GM12873 (cell line): ENCODE results near the gene RIPK1.

Experiments
- CTCF ChIP-seq: IDR thresholded peaks from 2 replicates; pipeline ENCODE4 v1.5.1; 2012; ENCODE audit warnings: low read depth, mild to moderate bottlenecking, moderate library complexity, low read length, control low read depth; ENCODE audit not compliant: insufficient read depth; ENCODE audit errors: missing control alignments

Gene RIPK1

DNA sequence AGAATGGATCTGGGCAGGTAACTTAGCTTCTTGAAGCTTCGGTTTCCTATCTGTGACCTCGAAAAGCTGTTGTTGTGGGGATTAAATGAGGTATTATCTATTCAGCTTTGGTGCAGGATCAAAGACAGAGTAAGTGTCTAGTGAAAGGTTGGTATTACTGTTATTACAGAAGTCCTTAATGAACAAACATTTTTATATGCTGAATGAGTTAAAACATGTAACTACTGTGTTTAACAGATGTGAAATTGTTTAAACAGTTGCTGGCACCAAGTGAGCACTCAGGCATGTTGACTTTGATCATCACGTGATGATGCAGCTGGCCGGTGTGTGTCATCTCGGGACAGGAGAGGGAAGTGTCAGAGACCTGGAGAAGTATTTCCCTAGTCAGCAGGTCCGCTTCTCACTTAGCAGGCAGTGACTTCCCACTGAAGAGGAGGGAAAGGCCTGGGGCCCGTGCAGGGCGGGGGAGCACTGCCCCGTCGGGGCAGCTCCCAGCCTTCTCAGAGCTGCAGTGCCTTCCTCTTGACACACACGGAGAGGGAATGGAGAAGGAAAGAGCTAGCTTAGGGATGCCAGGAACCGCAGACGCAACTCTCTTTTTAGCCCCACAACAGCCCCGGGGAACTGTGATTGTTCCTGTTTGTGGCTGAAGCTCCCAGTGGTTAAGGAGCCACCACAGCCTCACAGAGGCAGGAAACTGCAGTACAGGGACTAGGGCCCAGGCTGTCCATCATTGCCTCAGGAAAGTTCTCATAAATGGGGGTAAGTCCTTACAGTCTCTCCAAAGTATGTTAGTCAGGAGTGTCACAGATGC is 71.0 kb downstream of the RIPK1 start:
- no peak for TF ChIP-seq CTCF

- no peak for TF ChIP-seq CTCF
Measured at GRCh38 chr6:3140201-3140600, 71.9 kb downstream of the RIPK1 start.

DNA sequence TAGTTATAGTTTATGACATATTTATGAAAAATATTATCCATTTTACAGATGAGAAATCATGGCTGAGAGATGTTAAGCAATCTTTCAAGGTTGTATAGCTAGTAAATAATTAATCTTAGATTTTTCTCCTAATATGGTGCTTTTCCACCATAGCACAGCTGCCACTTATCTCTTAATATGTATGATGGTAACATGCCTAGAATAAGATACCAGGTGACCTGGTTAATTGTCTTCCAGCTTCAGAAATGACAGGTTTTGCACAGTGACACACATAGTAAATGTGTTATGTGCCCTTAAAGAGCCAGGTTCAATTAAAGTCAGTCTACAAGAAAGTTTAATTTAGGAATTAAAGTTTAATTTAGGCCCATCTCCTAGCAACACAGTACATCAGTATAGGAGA is 74.2 kb downstream of the RIPK1 start:
- no peak for TF ChIP-seq CTCF

DNA sequence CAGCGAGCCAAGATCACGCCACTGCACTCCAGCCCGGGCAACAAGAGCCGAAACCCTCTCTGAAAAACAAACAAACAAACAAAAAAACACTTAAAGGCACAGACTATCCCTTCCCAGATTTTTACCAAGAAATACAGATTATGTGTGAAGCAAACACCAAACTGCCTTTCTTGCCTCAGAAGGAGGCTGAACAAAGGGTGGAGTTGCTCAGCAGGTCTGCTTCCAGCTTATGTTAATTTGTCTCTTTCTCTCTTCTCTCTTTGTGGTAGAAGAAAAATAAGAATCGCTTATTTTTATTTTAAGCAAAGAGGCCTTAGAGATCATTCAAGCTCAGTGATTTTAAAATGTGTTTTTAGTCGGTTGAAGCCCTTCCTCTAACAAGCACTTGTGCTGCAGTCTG is 74.9 kb downstream of the RIPK1 start:
- no peak for TF ChIP-seq CTCF

GRCh38 chr6:3144571-3144970 is 76.3 kb downstream of the RIPK1 start:
- TF ChIP-seq CTCF: no peak

DNA sequence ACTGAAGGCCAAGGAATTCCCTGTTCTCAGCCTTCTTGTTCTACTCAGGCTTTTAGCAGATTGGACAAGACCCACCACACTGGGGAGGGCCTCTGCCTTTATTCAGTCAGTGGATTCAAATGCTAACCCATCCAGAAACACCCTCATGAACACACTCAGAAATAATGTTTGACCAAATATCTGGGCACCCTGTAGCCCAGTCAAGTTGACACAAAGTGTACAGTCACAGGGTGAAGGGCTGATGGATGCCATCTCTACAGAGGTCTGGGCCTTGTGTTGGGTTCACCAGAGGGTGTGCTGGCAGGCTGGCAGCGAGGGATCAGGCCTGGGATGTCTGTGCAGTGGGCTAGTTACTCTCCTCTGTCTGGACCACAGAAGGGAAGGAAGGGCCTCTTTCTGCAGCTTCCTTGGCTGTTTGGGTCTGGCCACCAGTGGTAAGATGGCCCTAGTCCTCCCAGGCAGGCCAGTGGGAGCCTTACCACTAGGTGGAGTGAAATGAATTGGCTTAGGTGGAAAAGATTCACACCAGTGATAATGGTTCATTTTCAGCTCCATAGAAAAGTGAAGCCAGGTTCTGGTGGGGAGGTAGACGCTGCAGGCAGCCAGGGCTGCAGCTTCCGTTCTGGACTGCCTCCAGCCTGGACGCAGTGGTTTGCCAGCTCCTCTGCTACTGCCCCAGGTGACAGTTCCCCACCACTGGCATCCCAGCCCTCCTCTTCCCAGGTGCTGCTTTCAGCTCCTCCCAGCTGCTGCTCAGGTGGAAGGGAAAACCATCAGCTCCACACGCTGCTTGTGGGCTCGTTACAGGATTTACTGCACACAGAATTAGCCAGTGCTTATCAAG is 79.8 kb downstream of the RIPK1 start:
- TF ChIP-seq CTCF: peak; percentile 27

DNA sequence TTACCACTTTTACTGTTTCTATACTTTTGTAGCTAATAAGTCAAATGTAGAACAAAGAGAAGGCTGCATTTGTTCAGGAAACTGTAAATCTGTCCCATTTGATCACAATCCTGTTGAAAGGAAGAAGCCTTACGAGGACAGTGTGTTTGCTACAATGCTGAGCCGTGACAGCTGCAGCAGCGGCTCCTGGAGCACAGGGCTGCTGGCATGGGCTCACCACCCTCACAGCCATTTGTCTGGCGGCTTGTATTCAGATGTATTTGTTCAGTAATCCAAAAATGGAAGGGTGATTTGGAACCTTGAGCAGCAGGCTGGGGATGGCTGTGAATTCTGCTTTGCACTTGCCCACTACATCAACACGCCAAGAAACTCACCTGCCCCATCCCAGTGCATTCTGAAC is 83.4 kb downstream of the RIPK1 start:
- no peak for TF ChIP-seq CTCF
